Duodenal mucosa (tissue), 2 donors: ENCODE measurements around the gene SPATA18.
"Not testable (repeated sequence)": the region's sequence is repeated elsewhere in the genome, so short reads cannot be mapped to it uniquely, and the experiment has no call there.

ENCODE experiments used
- H3K27ac ChIP-seq: one replicate; pipeline ENCODE4 v1.7.0; 2013; ENCODE audit warnings: low read depth, low read length
- H3K27me3 ChIP-seq, 2 donors: one replicate each; pipeline ENCODE4 v1.7.0; 2013; ENCODE audit warnings: low read length in 2 of 2, control low read depth in 1 of 2; ENCODE audit not compliant: insufficient read depth in 2 of 2, control insufficient read depth in 1 of 2
- H3K36me3 ChIP-seq, 2 donors: one replicate each; pipeline ENCODE4 v1.7.0; 2013; ENCODE audit warnings: low read length in 2 of 2, control low read depth in 1 of 2; ENCODE audit not compliant: insufficient read depth in 2 of 2, control insufficient read depth in 1 of 2
- H3K4me1 ChIP-seq, 2 donors: one replicate each; pipeline ENCODE4 v1.7.0; 2013; ENCODE audit warnings: low read length in 2 of 2, control low read depth in 1 of 2; ENCODE audit not compliant: insufficient read depth in 2 of 2, control insufficient read depth in 1 of 2
- H3K4me3 ChIP-seq, 2 donors: one replicate each; pipeline ENCODE4 v1.7.0; 2013; ENCODE audit warnings: low read length in 2 of 2, low read depth in 1 of 2
- H3K9ac ChIP-seq, 2 donors: one replicate each; pipeline ENCODE4 v1.7.0; 2013; ENCODE audit warnings: low read length in 2 of 2, low read depth in 1 of 2
- H3K9me3 ChIP-seq, 2 donors: one replicate each; pipeline ENCODE4 v1.7.0; 2013; ENCODE audit warnings: low read length in 2 of 2, control low read depth in 1 of 2; ENCODE audit not compliant: control insufficient read depth in 1 of 2

Gene SPATA18

GRCh38 chr4:52126226-52126625 lies 75.1 kb downstream of the SPATA18 start:
- Histone ChIP-seq H3K4me3 (no peak overlapping the region), H3K9me3 (no peaks in the 10 kb centered on the region), H3K27ac (no peak overlapping the region), H3K36me3 (no peaks in the 10 kb centered on the region), H3K4me1 (no peaks in the 10 kb centered on the region), H3K27me3 (no peaks in the 10 kb centered on the region), H3K9ac (no peak overlapping the region)

GRCh38 chr4:52126966-52127365 lies 75.9 kb downstream of the SPATA18 start:
- no peaks in the 10 kb centered on the region for H3K9me3 ChIP-seq
- no peaks in the 10 kb centered on the region for H3K4me1 ChIP-seq
- no peak overlapping the region for H3K4me3 ChIP-seq
- no peaks in the 10 kb centered on the region for H3K36me3 ChIP-seq
- H3K27me3 ChIP-seq = no peaks in the 10 kb centered on the region
- H3K27ac ChIP-seq = no peak overlapping the region
- no peak overlapping the region for H3K9ac ChIP-seq

GRCh38 chr4:52135171-52135570 lies 84.1 kb downstream of the SPATA18 start:
- H3K9ac ChIP-seq = no peak overlapping the region
- no peak overlapping the region for H3K27ac ChIP-seq
- no peaks in the 10 kb centered on the region for H3K4me1 ChIP-seq
- H3K4me3 ChIP-seq = no peak overlapping the region
- H3K27me3 ChIP-seq = no peaks in the 10 kb centered on the region
- H3K9me3 ChIP-seq = no peaks in the 10 kb centered on the region
- no peaks in the 10 kb centered on the region for H3K36me3 ChIP-seq

- H3K27ac ChIP-seq, H3K27me3 ChIP-seq, H3K9me3 ChIP-seq, H3K4me3 ChIP-seq, H3K4me1 ChIP-seq, H3K36me3 ChIP-seq, H3K9ac ChIP-seq: not testable (repeated sequence)
These were observed 86.0 kb downstream of the SPATA18 start for GRCh38 chr4:52137152-52137551.

DNA sequence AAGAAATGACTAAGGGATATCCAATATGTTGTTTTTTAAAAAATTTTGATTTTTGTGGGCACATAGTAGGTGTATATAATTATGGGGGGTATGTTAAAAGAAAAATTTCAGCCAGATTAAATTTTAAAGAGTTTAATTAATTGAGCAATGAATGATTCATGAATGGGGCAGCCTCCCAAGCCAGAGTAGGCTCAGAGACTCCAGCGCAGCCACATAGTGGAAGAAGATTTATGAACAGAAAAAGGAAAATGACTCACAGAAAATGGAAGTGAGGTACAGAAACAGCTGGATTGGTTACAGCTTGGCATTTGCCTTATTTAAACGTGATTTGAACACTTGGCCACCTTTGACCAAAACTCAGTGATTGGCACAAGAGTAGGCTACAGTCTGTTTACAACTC lies 91.7 kb downstream of the SPATA18 start:
- Histone ChIP-seq H3K4me1 (no peaks in the 10 kb centered on the region), H3K4me3 (no peak overlapping the region), H3K9ac (no peak overlapping the region), H3K36me3 (no peaks in the 10 kb centered on the region), H3K9me3 (no peaks in the 10 kb centered on the region), H3K27me3 (no peaks in the 10 kb centered on the region), H3K27ac (no peak overlapping the region)

DNA sequence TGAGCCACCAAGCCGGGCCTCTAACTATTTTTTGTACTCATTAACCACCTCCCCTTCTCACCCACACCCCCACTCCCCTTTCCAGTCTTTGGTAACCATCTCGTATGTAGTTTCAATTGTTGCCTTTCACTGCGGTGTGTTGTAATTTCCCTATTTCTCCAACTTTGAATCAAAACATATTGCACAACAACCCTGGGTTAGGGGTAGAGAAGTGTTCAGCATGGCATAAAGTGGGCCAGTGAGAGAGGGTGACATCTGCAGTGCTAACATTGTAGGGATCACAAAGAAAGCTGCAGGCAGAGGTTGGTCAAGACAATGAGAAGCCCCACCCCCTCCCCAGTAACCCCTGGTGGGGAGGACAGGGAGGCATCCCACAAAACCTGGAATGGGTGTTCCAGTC lies 92.7 kb downstream of the SPATA18 start:
- Histone ChIP-seq H3K9ac (no peak overlapping the region), H3K4me3 (no peak overlapping the region), H3K27me3 (no peaks in the 10 kb centered on the region), H3K36me3 (no peaks in the 10 kb centered on the region), H3K27ac (no peak overlapping the region), H3K4me1 (no peaks in the 10 kb centered on the region), H3K9me3 (no peaks in the 10 kb centered on the region)

- no peaks in the 10 kb centered on the region for H3K36me3 ChIP-seq
- H3K9ac ChIP-seq = no peak overlapping the region
- H3K9me3 ChIP-seq = no peaks in the 10 kb centered on the region
- no peaks in the 10 kb centered on the region for H3K4me1 ChIP-seq
- no peak overlapping the region for H3K27ac ChIP-seq
- H3K4me3 ChIP-seq = no peak overlapping the region
- H3K27me3 ChIP-seq = no peaks in the 10 kb centered on the region
These were observed 93.3 kb downstream of the SPATA18 start for GRCh38 chr4:52144372-52144771.
